Activated CD4-positive, alpha-beta T cell treated with anti-CD3 and anti-CD28 coated beads, Interleukin-2, amount 50 U/mL, for 16 hours (primary cell): Measurements from ENCODE around the gene SLC6A6.
"Not testable (repeated sequence)": the region's sequence is repeated elsewhere in the genome, so short reads cannot be mapped to it uniquely, and the experiment has no call there.

Experiments
- DNase-seq: peaks from one replicate; pipeline ENCODE4 v3.0.0-alpha.2; 2020

The SLC6A6 gene

GRCh38 chr3:14437705-14438104, 35.3 kb downstream of the SLC6A6 start:
- DNase-seq, result not testable (repeated sequence)

GRCh38 chr3:14438262-14438661, 35.9 kb downstream of the SLC6A6 start:
- DNase-seq, result no peak

GRCh38 chr3:14438929-14439328, 36.5 kb downstream of the SLC6A6 start:
- DNase-seq, result no peak

- DNase-seq, result no peak
These were observed 37.2 kb downstream of the SLC6A6 start for GRCh38 chr3:14439501-14440167.

- DNase-seq, result no peak
These were observed 37.7 kb downstream of the SLC6A6 start for GRCh38 chr3:14440168-14440518.

GRCh38 chr3:14440531-14441239, 38.3 kb downstream of the SLC6A6 start:
- DNase-seq, result no peak

- no peak for DNase-seq
These were observed 39.0 kb downstream of the SLC6A6 start for GRCh38 chr3:14441240-14441919.

- no peak for DNase-seq
These were observed 39.5 kb downstream of the SLC6A6 start for GRCh38 chr3:14441920-14442300.

GRCh38 chr3:14444380-14444779, 42.0 kb downstream of the SLC6A6 start:
- DNase-seq, result no peak

- DNase-seq, result no peak
These were observed 43.4 kb downstream of the SLC6A6 start for GRCh38 chr3:14445773-14446172.

- DNase-seq, result no peak
These were observed 44.7 kb downstream of the SLC6A6 start for GRCh38 chr3:14446988-14447570.

- no peak for DNase-seq
These were observed 45.7 kb downstream of the SLC6A6 start for GRCh38 chr3:14448063-14448462.

GRCh38 chr3:14448756-14449727, 46.6 kb downstream of the SLC6A6 start:
- DNase-seq, result no peak

GRCh38 chr3:14450506-14450905, 48.1 kb downstream of the SLC6A6 start:
- no peak for DNase-seq

GRCh38 chr3:14450922-14451606, 48.7 kb downstream of the SLC6A6 start:
- no peak for DNase-seq

- no peak for DNase-seq
These were observed 49.7 kb downstream of the SLC6A6 start for GRCh38 chr3:14451844-14452739.

GRCh38 chr3:14452740-14453710, 50.6 kb downstream of the SLC6A6 start:
- DNase-seq, result no peak

GRCh38 chr3:14453876-14454638, 51.7 kb downstream of the SLC6A6 start:
- DNase-seq, result no peak
